GM12891 (cell line): ENCODE measurements around the gene SLC1A1. TPM values are rescaled to one million over a fixed set of nuclear protein-coding genes. Genes with fewer than 3 reads are reported as not detected.

Experiments
- DNase-seq: peaks from one replicate; pipeline ENCODE4 v3.0.0; 2011; ENCODE audit warnings: low spot score; ENCODE audit not compliant: insufficient read length
- FAIRE-seq: peaks from 2 replicates; lab custom pipeline; 2011; peaks lifted over from hg19 to GRCh38; lab: Jason Lieb, UNC
- PAX5 ChIP-seq: IDR thresholded peaks from 2 replicates; pipeline ENCODE4 v1.6.1; 2011; ENCODE audit warnings: low read length, moderate library complexity, mild to moderate bottlenecking; ENCODE audit not compliant: insufficient read depth, severe bottlenecking
- POLR2A ChIP-seq: IDR thresholded peaks from 2 replicates; pipeline ENCODE4 v1.6.1; 2011; ENCODE audit warnings: low read depth, low read length, control low read depth
- POLR2AphosphoS5 ChIP-seq: IDR thresholded peaks from 2 replicates; pipeline ENCODE4 v1.6.1; 2011; ENCODE audit warnings: low read depth, low read length, control low read depth
- POU2F2 ChIP-seq: IDR thresholded peaks from 2 replicates; pipeline ENCODE4 v1.6.1; 2011; ENCODE audit warnings: low read depth, mild to moderate bottlenecking, control low read depth, low read length, moderate library complexity
- SPI1 ChIP-seq: IDR thresholded peaks from 2 replicates; pipeline ENCODE4 v1.6.1; 2011; ENCODE audit warnings: low read depth, low read length, control low read depth
- TAF1 ChIP-seq: IDR thresholded peaks from 2 replicates; pipeline ENCODE4 v1.6.1; 2011; ENCODE audit warnings: low read depth, low read length, control low read depth
- polyA plus RNA-seq: library from polyadenylated mRNA; unstranded; fragments of >200 nt; gene quantifications from one replicate; pipeline ENCODE4 v1.2.1, GENCODE V29; 2012; ENCODE audit warnings: low read depth, missing spikeins, inconsistent platforms; ENCODE audit not compliant: missing spikeins

SLC1A1 gene
- polyA plus RNA-seq, result 10.4 TPM

GRCh38 chr9:4489919-4490704 lies at the start of gene SLC1A1:
SLC1A1 (plus strand) TSS chr9:4490468; CDS start chr9:4490680, 212 bp downstream.
- TF ChIP-seq PAX5 (no peak), POLR2A (peak; percentile 56), SPI1 (no peak), POLR2AphosphoS5 (peak; percentile 63; the same call in 1 of the 2 replicates), POU2F2 (peak; percentile 10; the same call in 1 of the 2 replicates), TAF1 (no peak; the same call in 1 of the 2 replicates)
- peak; percentile 58 for DNase-seq
- FAIRE-seq, result peak; percentile 92

DNA sequence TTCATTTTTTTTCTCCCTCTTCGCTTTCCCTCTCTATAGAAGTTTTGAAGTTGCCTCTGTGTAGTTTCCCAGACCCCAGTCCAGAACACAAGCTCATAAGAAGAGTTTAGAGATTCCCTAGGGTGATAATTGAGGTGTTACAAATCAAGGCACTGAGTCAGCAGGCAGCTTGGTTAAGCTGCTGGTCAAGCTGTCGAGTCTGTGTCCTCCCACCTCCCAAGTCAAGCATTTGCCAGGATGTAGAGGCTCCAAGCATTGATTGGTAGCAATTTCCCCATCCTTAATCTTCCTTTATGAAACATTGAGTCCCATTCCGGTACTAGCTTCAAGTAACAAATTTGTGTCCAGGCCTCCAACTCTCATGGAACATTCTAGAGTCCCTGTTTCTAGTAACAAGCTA lies 47.5 kb upstream of the SLC1A1 start:
- TF ChIP-seq PAX5 (no peak), POLR2A (no peak), POLR2AphosphoS5 (no peak), TAF1 (no peak), POU2F2 (no peak), SPI1 (no peak)
- FAIRE-seq (peak; percentile 35), DNase-seq (no peak)

DNA sequence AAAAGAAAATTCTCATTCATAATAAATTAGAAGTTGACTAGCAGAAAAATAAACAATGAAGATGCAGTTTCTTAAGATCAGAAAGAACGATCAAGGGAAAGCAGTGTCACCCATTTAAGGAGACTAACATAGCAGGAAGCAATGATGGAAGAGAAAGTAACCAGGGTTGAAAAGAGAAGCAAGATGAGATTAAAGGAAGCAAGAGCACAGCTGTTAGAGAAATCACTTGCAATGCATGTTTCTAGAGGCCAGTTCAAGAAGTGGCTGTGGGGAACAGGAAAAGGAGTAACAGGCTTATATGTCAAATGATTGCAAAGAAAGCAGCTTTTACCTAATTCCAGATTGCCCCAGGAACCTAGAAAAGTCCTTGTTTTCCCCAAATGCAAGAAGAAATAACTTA lies 46.8 kb upstream of the SLC1A1 start:
- FAIRE-seq (no peak), DNase-seq (no peak)
- no peak for TF ChIP-seq PAX5
- TF ChIP-seq POLR2AphosphoS5, result no peak
- TF ChIP-seq TAF1, result no peak
- TF ChIP-seq POU2F2, result no peak
- no peak for TF ChIP-seq SPI1
- TF ChIP-seq POLR2A, result no peak

- DNase-seq, result no peak
- FAIRE-seq, result no peak
- no peak for TF ChIP-seq SPI1
- no peak for TF ChIP-seq PAX5
- no peak for TF ChIP-seq POU2F2
- TF ChIP-seq TAF1, result no peak
- TF ChIP-seq POLR2A, result no peak
- TF ChIP-seq POLR2AphosphoS5, result no peak
Measured at GRCh38 chr9:4461437-4461836, 28.8 kb upstream of the SLC1A1 start.

GRCh38 chr9:4463824-4464223 lies 26.4 kb upstream of the SLC1A1 start:
- DNase-seq, result no peak
- peak; percentile 69 for FAIRE-seq
- TF ChIP-seq POU2F2, result no peak
- no peak for TF ChIP-seq POLR2A
- no peak for TF ChIP-seq SPI1
- TF ChIP-seq PAX5, result no peak
- TF ChIP-seq TAF1, result no peak

DNA sequence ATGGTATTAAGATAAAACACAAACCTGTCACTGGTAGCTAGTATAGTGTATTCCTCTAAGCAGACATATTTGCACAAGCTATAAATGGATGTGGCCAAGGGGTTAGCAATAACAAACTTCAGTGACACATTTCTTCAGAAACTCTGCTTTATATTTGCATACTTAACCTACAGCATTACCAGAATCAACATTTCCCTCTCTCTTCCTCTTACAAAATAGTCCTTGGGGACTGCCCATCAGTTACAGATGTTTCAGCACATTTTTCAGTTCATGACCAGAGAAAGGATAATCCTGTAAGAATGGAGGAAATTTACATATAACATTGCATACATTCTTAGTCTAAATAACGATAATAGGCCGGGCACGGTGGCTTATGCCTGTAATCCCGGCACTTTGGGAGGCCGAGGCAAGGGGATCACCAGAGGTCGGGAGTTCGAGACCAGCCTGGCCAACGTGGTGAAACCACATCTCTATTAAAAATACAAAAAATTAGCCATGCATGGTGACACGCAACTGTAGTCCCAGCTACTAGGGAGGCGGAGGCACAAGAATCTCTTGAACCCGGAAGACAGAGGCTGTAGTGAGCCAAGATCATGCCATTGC lies 25.3 kb upstream of the SLC1A1 start:
- peak; percentile 23 for DNase-seq
- FAIRE-seq, result peak; percentile 96
- TF ChIP-seq POLR2AphosphoS5 (no peak), POU2F2 (peak; percentile 55), PAX5 (peak; percentile 92), SPI1 (peak; percentile 81), TAF1 (no peak; the same call in 1 of the 2 replicates), POLR2A (no peak)

DNA sequence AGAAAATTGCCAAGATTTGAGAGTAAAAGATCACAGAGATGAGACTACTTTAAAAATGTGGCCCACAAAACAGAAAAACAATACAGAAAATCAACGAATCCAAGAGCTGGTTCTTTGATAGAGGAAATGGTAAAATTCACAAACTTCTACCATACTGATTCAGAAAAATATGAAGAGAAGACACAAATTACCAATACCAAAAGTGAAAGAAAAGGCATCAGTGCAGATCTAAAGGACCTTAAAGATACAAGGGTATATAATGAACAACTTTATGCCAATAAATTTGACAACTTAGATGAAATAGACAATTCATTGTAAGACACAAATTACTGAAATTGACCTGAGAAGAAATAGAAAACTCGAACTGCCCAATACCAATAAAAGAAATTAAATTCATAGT lies 24.4 kb upstream of the SLC1A1 start:
- TF ChIP-seq PAX5 (no peak), POLR2AphosphoS5 (no peak), SPI1 (no peak), TAF1 (no peak), POU2F2 (no peak), POLR2A (no peak)
- DNase-seq (no peak), FAIRE-seq (peak; percentile 20)

GRCh38 chr9:4475301-4475700 lies 15.0 kb upstream of the SLC1A1 start:
- TF ChIP-seq POU2F2, result no peak
- no peak for TF ChIP-seq TAF1
- no peak for TF ChIP-seq POLR2A
- TF ChIP-seq SPI1, result no peak
- no peak for TF ChIP-seq PAX5
- FAIRE-seq (no peak), DNase-seq (no peak)

GRCh38 chr9:4486176-4486575 lies 4.1 kb upstream of the SLC1A1 start:
- FAIRE-seq (peak; percentile 88), DNase-seq (no peak)
- TF ChIP-seq PAX5 (no peak), TAF1 (no peak), POLR2A (no peak), POU2F2 (no peak), POLR2AphosphoS5 (no peak), SPI1 (peak; percentile 78)
